Measurements from ENCODE around the gene SCAPER.
"Not testable (repeated sequence)": the region's sequence is repeated elsewhere in the genome, so short reads cannot be mapped to it uniquely, and the experiment has no call there.

The SCAPER gene

GRCh38 chr15:76823890-76824289, 81.2 kb downstream of the SCAPER start:
- H3K9me3 ChIP-seq (ENCODE audit: control insufficient read depth, insufficient read depth, low read length) = no peaks in the 10 kb centered on the region
- no peaks in the 10 kb centered on the region for H3K36me3 ChIP-seq (ENCODE audit: control insufficient read depth, insufficient read depth, low read length)
- WGBS (ENCODE audit: insufficient coverage, insufficient read length) = no CpG with 5 or more reads among the region's 4 CpGs
- no peaks in the 10 kb centered on the region for H3K27me3 ChIP-seq (ENCODE audit: control insufficient read depth, insufficient read depth, low read length)
- no peak overlapping the region for H3K27ac ChIP-seq (ENCODE audit: low read length)
- H3K4me3 ChIP-seq (ENCODE audit: low read length) = no peak overlapping the region
- H3K4me1 ChIP-seq (ENCODE audit: control insufficient read depth, insufficient read depth, low read length) = no peaks in the 10 kb centered on the region
- DNase-seq (ENCODE audit: low read depth, low spot score) = no peak

GRCh38 chr15:76823303-76823702, 81.8 kb downstream of the SCAPER start:
- Histone ChIP-seq H3K4me1 (ENCODE audit: control insufficient read depth, insufficient read depth, low read length) (no peaks in the 10 kb centered on the region), H3K9me3 (ENCODE audit: control insufficient read depth, insufficient read depth, low read length) (no peaks in the 10 kb centered on the region), H3K27ac (ENCODE audit: low read length) (no peak overlapping the region), H3K27me3 (ENCODE audit: control insufficient read depth, insufficient read depth, low read length) (no peaks in the 10 kb centered on the region), H3K36me3 (ENCODE audit: control insufficient read depth, insufficient read depth, low read length) (no peaks in the 10 kb centered on the region), H3K4me3 (ENCODE audit: low read length) (no peak overlapping the region)
- WGBS (ENCODE audit: insufficient coverage, insufficient read length) = no CpG with 5 or more reads among the region's 2 CpGs
- DNase-seq (ENCODE audit: low read depth, low spot score) = no peak

GRCh38 chr15:76818926-76819325, 86.2 kb downstream of the SCAPER start:
- H3K4me3 ChIP-seq (ENCODE audit: low read length); H3K4me1 ChIP-seq (ENCODE audit: control insufficient read depth, insufficient read depth, low read length); H3K9me3 ChIP-seq (ENCODE audit: control insufficient read depth, insufficient read depth, low read length); H3K27me3 ChIP-seq (ENCODE audit: control insufficient read depth, insufficient read depth, low read length); H3K27ac ChIP-seq (ENCODE audit: low read length); H3K36me3 ChIP-seq (ENCODE audit: control insufficient read depth, insufficient read depth, low read length); DNase-seq (ENCODE audit: low read depth, low spot score): not testable (repeated sequence)
- no CpG with 5 or more reads among the region's 9 CpGs for WGBS (ENCODE audit: insufficient coverage, insufficient read length)

- Histone ChIP-seq H3K27ac (ENCODE audit: low read length) (no peak overlapping the region), H3K9me3 (ENCODE audit: control insufficient read depth, insufficient read depth, low read length) (no peaks in the 10 kb centered on the region), H3K36me3 (ENCODE audit: control insufficient read depth, insufficient read depth, low read length) (no peaks in the 10 kb centered on the region), H3K27me3 (ENCODE audit: control insufficient read depth, insufficient read depth, low read length) (no peaks in the 10 kb centered on the region), H3K4me1 (ENCODE audit: control insufficient read depth, insufficient read depth, low read length) (no peaks in the 10 kb centered on the region), H3K4me3 (ENCODE audit: low read length) (no peak overlapping the region)
- no CpG with 5 or more reads among the region's 5 CpGs for WGBS (ENCODE audit: insufficient coverage, insufficient read length)
- no peak for DNase-seq (ENCODE audit: low read depth, low spot score)
Measured at GRCh38 chr15:76815421-76815820, 89.7 kb downstream of the SCAPER start.

- DNase-seq (ENCODE audit: low read depth, low spot score) = no peak
- Histone ChIP-seq H3K36me3 (ENCODE audit: control insufficient read depth, insufficient read depth, low read length) (no peaks in the 10 kb centered on the region), H3K27me3 (ENCODE audit: control insufficient read depth, insufficient read depth, low read length) (no peaks in the 10 kb centered on the region), H3K27ac (ENCODE audit: low read length) (no peak overlapping the region), H3K4me1 (ENCODE audit: control insufficient read depth, insufficient read depth, low read length) (no peaks in the 10 kb centered on the region), H3K4me3 (ENCODE audit: low read length) (no peak overlapping the region), H3K9me3 (ENCODE audit: control insufficient read depth, insufficient read depth, low read length) (no peaks in the 10 kb centered on the region)
- WGBS (ENCODE audit: insufficient coverage, insufficient read length) = no CpG with 5 or more reads among the region's 4 CpGs
Measured at GRCh38 chr15:76812381-76812780, 92.8 kb downstream of the SCAPER start.

- Histone ChIP-seq H3K4me3 (ENCODE audit: low read length) (no peak overlapping the region), H3K9me3 (ENCODE audit: control insufficient read depth, insufficient read depth, low read length) (no peaks in the 10 kb centered on the region), H3K36me3 (ENCODE audit: control insufficient read depth, insufficient read depth, low read length) (no peaks in the 10 kb centered on the region), H3K27me3 (ENCODE audit: control insufficient read depth, insufficient read depth, low read length) (no peaks in the 10 kb centered on the region), H3K4me1 (ENCODE audit: control insufficient read depth, insufficient read depth, low read length) (no peaks in the 10 kb centered on the region), H3K27ac (ENCODE audit: low read length) (no peak overlapping the region)
- WGBS (ENCODE audit: insufficient coverage, insufficient read length) = no CpG with 5 or more reads among the region's 3 CpGs
- no peak for DNase-seq (ENCODE audit: low read depth, low spot score)
Measured at GRCh38 chr15:76809412-76810103, 95.6 kb downstream of the SCAPER start.

- Histone ChIP-seq H3K27ac (ENCODE audit: low read length) (no peak overlapping the region), H3K9me3 (ENCODE audit: control insufficient read depth, insufficient read depth, low read length) (no peaks in the 10 kb centered on the region), H3K4me3 (ENCODE audit: low read length) (no peak overlapping the region), H3K27me3 (ENCODE audit: control insufficient read depth, insufficient read depth, low read length) (no peaks in the 10 kb centered on the region), H3K4me1 (ENCODE audit: control insufficient read depth, insufficient read depth, low read length) (no peaks in the 10 kb centered on the region), H3K36me3 (ENCODE audit: control insufficient read depth, insufficient read depth, low read length) (no peaks in the 10 kb centered on the region)
- no peak for DNase-seq (ENCODE audit: low read depth, low spot score)
- no CpG with 5 or more reads among the region's 1 CpG for WGBS (ENCODE audit: insufficient coverage, insufficient read length)
Measured at GRCh38 chr15:76803049-76803571, 102.0 kb downstream of the SCAPER start.

- Histone ChIP-seq H3K4me3 (ENCODE audit: low read length) (no peak overlapping the region), H3K27me3 (ENCODE audit: control insufficient read depth, insufficient read depth, low read length) (no peaks in the 10 kb centered on the region), H3K27ac (ENCODE audit: low read length) (no peak overlapping the region), H3K36me3 (ENCODE audit: control insufficient read depth, insufficient read depth, low read length) (no peaks in the 10 kb centered on the region), H3K4me1 (ENCODE audit: control insufficient read depth, insufficient read depth, low read length) (no peaks in the 10 kb centered on the region), H3K9me3 (ENCODE audit: control insufficient read depth, insufficient read depth, low read length) (no peaks in the 10 kb centered on the region)
- no CpG with 5 or more reads among the region's 3 CpGs for whole genome bisulfite sequencing (ENCODE audit: insufficient coverage, insufficient read length)
- DNase-seq (ENCODE audit: low read depth, low spot score) = no peak
Measured at GRCh38 chr15:76802411-76802810, 102.7 kb downstream of the SCAPER start.

GRCh38 chr15:76799760-76800159, 105.4 kb downstream of the SCAPER start:
- no peaks in the 10 kb centered on the region for H3K36me3 ChIP-seq (ENCODE audit: control insufficient read depth, insufficient read depth, low read length)
- DNase-seq (ENCODE audit: low read depth, low spot score) = no peak
- WGBS (ENCODE audit: insufficient coverage, insufficient read length) = no CpG with 5 or more reads among the region's 2 CpGs

GRCh38 chr15:76795217-76795616, 109.9 kb downstream of the SCAPER start:
- no peaks in the 10 kb centered on the region for H3K27me3 ChIP-seq (ENCODE audit: control insufficient read depth, insufficient read depth, low read length)
- no CpG with 5 or more reads among the region's 5 CpGs for WGBS (ENCODE audit: insufficient coverage, insufficient read length)
- H3K4me1 ChIP-seq (ENCODE audit: control insufficient read depth, insufficient read depth, low read length) = peaks cover 1% of the 10 kb centered on the region
- no peaks in the 10 kb centered on the region for H3K9me3 ChIP-seq (ENCODE audit: control insufficient read depth, insufficient read depth, low read length)
- no peak overlapping the region for H3K4me3 ChIP-seq (ENCODE audit: low read length)
- H3K36me3 ChIP-seq (ENCODE audit: control insufficient read depth, insufficient read depth, low read length) = no peaks in the 10 kb centered on the region
- DNase-seq (ENCODE audit: low read depth, low spot score) = no peak
- H3K27ac ChIP-seq (ENCODE audit: low read length) = no peak overlapping the region

More at GRCh38 chr15:76799760-76800159, 105.4 kb downstream of the SCAPER start:
- Histone ChIP-seq H3K27ac (ENCODE audit: low read length) (no peak overlapping the region), H3K9me3 (ENCODE audit: control insufficient read depth, insufficient read depth, low read length) (no peaks in the 10 kb centered on the region), H3K4me3 (ENCODE audit: low read length) (no peak overlapping the region), H3K27me3 (ENCODE audit: control insufficient read depth, insufficient read depth, low read length) (no peaks in the 10 kb centered on the region), H3K4me1 (ENCODE audit: control insufficient read depth, insufficient read depth, low read length) (no peaks in the 10 kb centered on the region; the same call in 1 of the 2 replicates)

- DNase-seq (ENCODE audit: low read depth, low spot score) = no peak
- no peaks in the 10 kb centered on the region for H3K27me3 ChIP-seq (ENCODE audit: control insufficient read depth, insufficient read depth, low read length)
- peaks cover 1% of the 10 kb centered on the region for H3K4me1 ChIP-seq (ENCODE audit: control insufficient read depth, insufficient read depth, low read length)
- H3K4me3 ChIP-seq (ENCODE audit: low read length) = no peak overlapping the region
- H3K27ac ChIP-seq (ENCODE audit: low read length) = no peak overlapping the region
- H3K36me3 ChIP-seq (ENCODE audit: control insufficient read depth, insufficient read depth, low read length) = no peaks in the 10 kb centered on the region
- no peaks in the 10 kb centered on the region for H3K9me3 ChIP-seq (ENCODE audit: control insufficient read depth, insufficient read depth, low read length)
Measured at GRCh38 chr15:76793162-76793561, 112.0 kb downstream of the SCAPER start.
